HepG2 (cell line): ENCODE results near the gene MRM2. TPM values are rescaled to one million over a fixed set of nuclear protein-coding genes. Genes with fewer than 3 reads are reported as not detected.

Experiments
- ATAC-seq: fragments of 200-7000 bp; cut with Tn5 transposase; 3 replicates; pipeline ENCODE4 v1.9.1; 2020; ENCODE audit warnings: mild to moderate bottlenecking, moderate library complexity
- BruUV-seq: library from RNA; stranded (reverse); fragments of 400-500 nt; replicated peaks from 2 replicates; lab custom pipeline; 2021; lab: Mats Ljungman, UMichigan
- CTCF ChIA-PET: fragments of 300-600 bp; formaldehyde crosslinking; extraction: SDS; loops from one replicate; lab custom pipeline; 2021; ENCODE audit warnings: low total read pairs, inconsistent platforms, low intra/inter-chr PET ratio; lab: Yijun Ruan, JAX
- POLR2A ChIA-PET: fragments of 350-600 bp; sonication (Branson Sonifier 250); formaldehyde crosslinking; loops from one replicate; lab custom pipeline; 2020; ENCODE audit warnings: antibody characterized with exemption, inconsistent platforms; lab: Yijun Ruan, JAX
- DNase-seq: peaks from one replicate; pipeline ENCODE4 v3.0.0-alpha.2; 2015; ENCODE audit warnings: low spot score
- FAIRE-seq: peaks from 3 replicates; lab custom pipeline; 2011; peaks lifted over from hg19 to GRCh38; lab: Jason Lieb, UNC
- H2AFZ ChIP-seq: one replicate; pipeline ENCODE4 v1.6.1; 2011; ENCODE audit warnings: low read length, inconsistent platforms
- H3K27ac ChIP-seq: fragments of 300-600 bp; 3 replicates; pipeline ENCODE4 v1.8.0; 2011; ENCODE audit warnings: mixed run types, mild to moderate bottlenecking, mixed read lengths, low read length, inconsistent platforms; ENCODE audit not compliant: insufficient read depth; ENCODE audit errors: extremely low read length
- H3K27me3 ChIP-seq, 2 experiments: fragments of 200-600 bp in 1 of 2; 2 replicates in 1 of 2; 3 replicates in 1 of 2; pipeline versions ENCODE4 v1.6.0 to v1.8.0; 2011; ENCODE audit warnings: low read length in 2 of 2, mild to moderate bottlenecking in 2 of 2, moderate library complexity in 2 of 2, inconsistent platforms in 1 of 2; ENCODE audit not compliant: insufficient read depth in 2 of 2, control insufficient read depth in 1 of 2
- H3K36me3 ChIP-seq, 2 experiments: fragments of 200-600 bp in 1 of 2; replicated peaks in 1 of 2; 2 replicates in 1 of 2; 3 replicates in 1 of 2; pipeline versions ENCODE4 v1.5.1 to v1.8.0; 2011; ENCODE audit warnings: low read length in 2 of 2, inconsistent platforms in 1 of 2; ENCODE audit not compliant: insufficient read depth in 2 of 2, control insufficient read depth in 1 of 2
- H3K4me1 ChIP-seq: 2 replicates; pipeline ENCODE4 v1.5.1; 2012; ENCODE audit warnings: low read length, inconsistent platforms; ENCODE audit not compliant: insufficient read depth
- H3K4me2 ChIP-seq: 2 replicates; pipeline ENCODE4 v1.6.0; 2011; ENCODE audit warnings: low read depth, low read length, inconsistent platforms
- H3K4me3 ChIP-seq, 3 experiments: fragments of 200-600 bp in 1 of 3; sonication (generic), shearing (Covaris generic) in 1 of 3; replicated peaks in 1 of 3; 2 replicates each; pipeline ENCODE4 v1.5.1; 2011 to 2016; ENCODE audit warnings: low read length in 3 of 3, inconsistent platforms in 2 of 3, low read depth in 2 of 3, mild to moderate bottlenecking in 2 of 3, control low read depth in 1 of 3, mixed read lengths in 1 of 3; ENCODE audit not compliant: insufficient read depth in 1 of 3
- H3K79me2 ChIP-seq: one replicate; pipeline ENCODE4 v1.6.1; 2011; ENCODE audit warnings: low read length, inconsistent platforms; ENCODE audit not compliant: insufficient read depth
- H3K9ac ChIP-seq: 2 replicates; pipeline ENCODE4 v1.6.0; 2011; ENCODE audit warnings: mild to moderate bottlenecking, low read depth, low read length, inconsistent platforms; ENCODE audit not compliant: insufficient read depth
- H3K9me3 ChIP-seq: 2 replicates; pipeline ENCODE4 v1.5.1; 2012; ENCODE audit warnings: mild to moderate bottlenecking, low read length
- H4K20me1 ChIP-seq: 2 replicates; pipeline ENCODE4 v1.6.0; 2011; ENCODE audit warnings: inconsistent platforms, mild to moderate bottlenecking, low read length, moderate library complexity; ENCODE audit not compliant: insufficient read depth
- CHCHD3 ChIP-seq: sonication (generic); formaldehyde crosslinking; IDR thresholded peaks from 2 replicates; pipeline ENCODE4 v1.8.0; 2022; ENCODE audit warnings: mild to moderate bottlenecking, missing genetic modification reagents, moderate library complexity
- KAT7 ChIP-seq: IDR thresholded peaks from 2 replicates; pipeline ENCODE4 v1.6.1; 2018; ENCODE audit warnings: borderline replicate concordance, missing compliant biosample characterization
- TOE1 ChIP-seq: sonication (generic); formaldehyde crosslinking; IDR thresholded peaks from 2 replicates; pipeline ENCODE4 v1.4.0; 2020; ENCODE audit warnings: mild to moderate bottlenecking, missing genetic modification reagents
- ZNF530 ChIP-seq: sonication (generic); formaldehyde crosslinking; IDR thresholded peaks from 2 replicates; pipeline ENCODE4 v1.5.0; 2020; ENCODE audit warnings: low read depth, mild to moderate bottlenecking, missing genetic modification reagents
- WGBS: methylation state at CpG from one replicate; pipeline ENCODE4 v1.1.6; 2017; ENCODE audit warnings: low lambda C conversion rate; 5-methylcytosine and 5-hydroxymethylcytosine counted together
- in situ Hi-C: cut with HindIII; loops from 2 replicates; pipeline ENCODE4 v1.10.0; 2017; ENCODE audit warnings: low pct_unique_long_range_greater_than_20kb; ENCODE audit not compliant: extremely low pct_ligation_motif_present
- intact Hi-C: fragments of 100-400 bp; cut with micrococcal nuclease; formaldehyde crosslinking; loops from one replicate; pipeline ENCODE4 v1.10.0; 2022; ENCODE audit not compliant: unreplicated experiment
- polyA plus RNA-seq, 8 experiments: library from polyadenylated mRNA; depleted of rRNA in 3 of 8; stranded (reverse) in 7 of 8; unstranded in 1 of 8; fragments of >200 nt; fragmentation: Illumina TruSeq in 4 of 8; extraction: Trizol in 4 of 8; gene quantifications; 2 replicates each; pipeline versions ENCODE4 v1.2.1 to v1.2.3, GENCODE V29; 2011 to 2016; ENCODE audit warnings: low read depth in 4 of 8, missing spikeins in 1 of 8, mixed read lengths in 1 of 8; ENCODE audit not compliant: insufficient read depth in 1 of 8
- total RNA-seq, 5 experiments: library from RNA; depleted of rRNA; stranded (reverse); fragments of >200 nt; fragmentation: Illumina TruSeq; extraction: Trizol; gene quantifications; 2 replicates each; pipeline ENCODE4 v1.2.3, GENCODE V29; 2016; ENCODE audit warnings: low read depth in 1 of 5
- TF ChIP-seq, protein P1 (sequence below): sonication (generic); formaldehyde crosslinking; IDR thresholded peaks from 2 replicates; pipeline ENCODE4 v1.5.0; 2020; ENCODE audit warnings: missing genetic modification reagents, mild to moderate bottlenecking, borderline replicate concordance
- TF ChIP-seq, protein P2 (sequence below): sonication (generic); formaldehyde crosslinking; IDR thresholded peaks from 2 replicates; pipeline ENCODE4 v1.4.0; 2020; ENCODE audit warnings: mild to moderate bottlenecking, missing genetic modification reagents, borderline replicate concordance

Gene MRM2
- total and polyA plus RNA-seq, 2 of the 13 experiments (the other 11 are each of a cell fraction or from before 2014, with no cell fraction given) = 13.2 to 34.2 TPM

- TF ChIP-seq, protein P1, sequence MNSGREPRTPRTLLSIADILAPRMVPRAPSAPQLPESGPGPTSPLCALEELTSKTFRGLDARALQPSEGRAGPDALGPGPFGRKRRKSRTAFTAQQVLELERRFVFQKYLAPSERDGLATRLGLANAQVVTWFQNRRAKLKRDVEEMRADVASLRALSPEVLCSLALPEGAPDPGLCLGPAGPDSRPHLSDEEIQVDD = no peak
- TF ChIP-seq KAT7 (CRISPR knock-in tag) = no peak
Observed at GRCh38 chr7:2230226-2230625, 11.8 kb downstream of the MRM2 start (continued).

DNA sequence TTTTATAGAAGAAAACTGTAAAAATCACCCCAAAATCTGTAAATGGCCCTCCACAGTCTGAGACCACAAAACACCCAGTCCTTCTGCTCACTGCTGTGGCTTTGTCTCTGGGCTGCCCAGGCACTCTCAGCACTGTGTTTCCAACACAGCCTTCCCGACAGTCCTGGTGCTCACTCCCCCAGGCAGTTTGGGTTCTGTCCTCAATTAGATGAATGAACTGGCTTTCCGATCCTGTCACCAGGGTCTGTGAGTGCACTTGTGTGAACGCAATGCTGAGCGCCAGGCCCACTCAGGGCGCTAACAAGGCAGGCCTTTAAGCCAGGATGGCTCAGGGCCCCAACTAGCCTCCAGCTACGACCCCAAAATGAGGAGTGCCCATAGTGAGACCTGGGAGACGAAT lies 12.5 kb downstream of the MRM2 start:
- POLR2A ChIA-PET = no interaction called here
- ATAC-seq (no peak), FAIRE-seq (no peak), DNase-seq (no peak)
- Histone ChIP-seq H4K20me1 (peaks cover 3% of the 10 kb centered on the region; the same call in 1 of the 2 replicates), H3K4me1 (peaks cover 32% of the 10 kb centered on the region), H3K9ac (no peak overlapping the region), H3K4me2 (no peak overlapping the region), H3K27me3 (no peaks in the 10 kb centered on the region), H2AFZ (no peak overlapping the region), H3K79me2 (peaks cover 62% of the 10 kb centered on the region), H3K9me3 (no peaks in the 10 kb centered on the region), H3K4me3 (no peak overlapping the region), H3K27ac (no peak overlapping the region), H3K36me3 (peaks cover 19 to 65% of the 10 kb centered on the region in 2 experiments)
- intact Hi-C loops = no loop called here
- no peak for TF ChIP-seq CHCHD3 (CRISPR knock-in tag)
- no peak for TF ChIP-seq ZNF530 (CRISPR knock-in tag)
- TF ChIP-seq TOE1 (CRISPR knock-in tag) = no peak
- TF ChIP-seq, protein P2, sequence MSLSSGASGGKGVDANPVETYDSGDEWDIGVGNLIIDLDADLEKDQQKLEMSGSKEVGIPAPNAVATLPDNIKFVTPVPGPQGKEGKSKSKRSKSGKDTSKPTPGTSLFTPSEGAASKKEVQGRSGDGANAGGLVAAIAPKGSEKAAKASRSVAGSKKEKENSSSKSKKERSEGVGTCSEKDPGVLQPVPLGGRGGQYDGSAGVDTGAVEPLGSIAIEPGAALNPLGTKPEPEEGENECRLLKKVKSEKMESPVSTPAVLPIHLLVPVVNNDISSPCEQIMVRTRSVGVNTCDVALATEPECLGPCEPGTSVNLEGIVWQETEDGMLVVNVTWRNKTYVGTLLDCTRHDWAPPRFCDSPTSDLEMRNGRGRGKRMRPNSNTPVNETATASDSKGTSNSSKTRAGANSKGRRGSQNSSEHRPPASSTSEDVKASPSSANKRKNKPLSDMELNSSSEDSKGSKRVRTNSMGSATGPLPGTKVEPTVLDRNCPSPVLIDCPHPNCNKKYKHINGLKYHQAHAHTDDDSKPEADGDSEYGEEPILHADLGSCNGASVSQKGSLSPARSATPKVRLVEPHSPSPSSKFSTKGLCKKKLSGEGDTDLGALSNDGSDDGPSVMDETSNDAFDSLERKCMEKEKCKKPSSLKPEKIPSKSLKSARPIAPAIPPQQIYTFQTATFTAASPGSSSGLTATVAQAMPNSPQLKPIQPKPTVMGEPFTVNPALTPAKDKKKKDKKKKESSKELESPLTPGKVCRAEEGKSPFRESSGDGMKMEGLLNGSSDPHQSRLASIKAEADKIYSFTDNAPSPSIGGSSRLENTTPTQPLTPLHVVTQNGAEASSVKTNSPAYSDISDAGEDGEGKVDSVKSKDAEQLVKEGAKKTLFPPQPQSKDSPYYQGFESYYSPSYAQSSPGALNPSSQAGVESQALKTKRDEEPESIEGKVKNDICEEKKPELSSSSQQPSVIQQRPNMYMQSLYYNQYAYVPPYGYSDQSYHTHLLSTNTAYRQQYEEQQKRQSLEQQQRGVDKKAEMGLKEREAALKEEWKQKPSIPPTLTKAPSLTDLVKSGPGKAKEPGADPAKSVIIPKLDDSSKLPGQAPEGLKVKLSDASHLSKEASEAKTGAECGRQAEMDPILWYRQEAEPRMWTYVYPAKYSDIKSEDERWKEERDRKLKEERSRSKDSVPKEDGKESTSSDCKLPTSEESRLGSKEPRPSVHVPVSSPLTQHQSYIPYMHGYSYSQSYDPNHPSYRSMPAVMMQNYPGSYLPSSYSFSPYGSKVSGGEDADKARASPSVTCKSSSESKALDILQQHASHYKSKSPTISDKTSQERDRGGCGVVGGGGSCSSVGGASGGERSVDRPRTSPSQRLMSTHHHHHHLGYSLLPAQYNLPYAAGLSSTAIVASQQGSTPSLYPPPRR (CRISPR knock-in tag) = no peak
- no TSS peak for BruUV-seq
- CTCF ChIA-PET = no interaction called here
- WGBS = 98% methylated on average over 6 of the region's 7 CpGs
- in situ Hi-C loops = no loop called here
